Lower lobe of right lung (tissue), 2 donors: Measurements from ENCODE around the gene OR5D16. TPM values are rescaled to one million over a fixed set of nuclear protein-coding genes. Genes with fewer than 3 reads are reported as not detected.

Experiments
- ATAC-seq, 2 donors: fragments of 200-7000 bp; cut with Tn5 transposase; one replicate each; pipeline ENCODE4 v1.9.1; 2020 to 2022; ENCODE audit warnings: mild to moderate bottlenecking in 2 of 2, moderate library complexity in 2 of 2
- DNase-seq: peaks from one replicate; pipeline ENCODE4 v3.0.0-alpha.2; 2020
- H3K27ac ChIP-seq: fragments of 200-600 bp; one replicate; pipeline ENCODE4 v1.8.0; 2022
- H3K27me3 ChIP-seq: fragments of 200-600 bp; one replicate; pipeline ENCODE4 v1.8.0; 2022; ENCODE audit warnings: low read depth
- H3K36me3 ChIP-seq: fragments of 200-600 bp; one replicate; pipeline ENCODE4 v1.8.0; 2022; ENCODE audit warnings: mild to moderate bottlenecking
- H3K4me1 ChIP-seq: fragments of 200-600 bp; one replicate; pipeline ENCODE4 v1.8.0; 2022
- H3K4me3 ChIP-seq: fragments of 200-600 bp; one replicate; pipeline ENCODE4 v1.8.0; 2022; ENCODE audit warnings: mild to moderate bottlenecking
- H3K9me3 ChIP-seq: fragments of 200-600 bp; one replicate; pipeline ENCODE4 v1.8.0; 2022
- CTCF ChIP-seq: fragments of 200-600 bp; IDR thresholded peaks from one replicate; pipeline ENCODE4 v1.8.0; 2022; ENCODE audit warnings: antibody characterized with exemption, mild to moderate bottlenecking
- intact Hi-C: fragments of 100-400 bp; cut with DNase I; formaldehyde crosslinking; loops from one replicate; pipeline ENCODE4 v1.11.0; 2022
- long read RNA-seq: library from polyadenylated mRNA; unstranded; transcript quantifications from one replicate; pipeline ENCODE4 v2.0.0, GENCODE V29; 2021
- total RNA-seq: library from RNA; stranded (reverse); fragmentation: NEBNext Ultra II Directional; extraction: Animal tissue kit (Norgen Biotek cat#: 25700); gene quantifications from one replicate; pipeline ENCODE4 v1.2.1, GENCODE V29; 2021
- donor health status: DM: no; HTN: yes; CAD: no; lungs with severe emphysema.

The OR5D16 gene
- not detected for total RNA-seq
- long read RNA-seq, result 0 reads

- Histone ChIP-seq H3K27me3 (no peaks in the 10 kb centered on the region), H3K4me1 (no peaks in the 10 kb centered on the region), H3K36me3 (no peaks in the 10 kb centered on the region), H3K9me3 (no peaks in the 10 kb centered on the region), H3K4me3 (no peak within 1 kb of the TSS), H3K27ac (no peak within 1 kb of the TSS)
- intact Hi-C loops, result no loop called here
- ATAC-seq (no peak), DNase-seq (no peak)
- TF ChIP-seq CTCF, result no peak
These were observed at the start of gene OR5D16 for GRCh38 chr11:55838452-55838851. Gene OR5D16, plus strand, starts transcription at chr11:55838752. Its CDS starts 0 bp downstream, at chr11:55838752.

GRCh38 chr11:55791606-55792005 is 46.9 kb upstream of the OR5D16 start:
- Histone ChIP-seq H3K36me3 (no peaks in the 10 kb centered on the region), H3K9me3 (no peaks in the 10 kb centered on the region), H3K27me3 (no peaks in the 10 kb centered on the region), H3K27ac (no peak overlapping the region), H3K4me1 (no peaks in the 10 kb centered on the region), H3K4me3 (no peak overlapping the region)
- TF ChIP-seq CTCF, result no peak
- intact Hi-C loops, result no loop called here
- no peak for ATAC-seq
- no peak for DNase-seq

- Histone ChIP-seq H3K9me3 (no peaks in the 10 kb centered on the region), H3K27ac (no peak overlapping the region), H3K27me3 (no peaks in the 10 kb centered on the region), H3K4me1 (no peaks in the 10 kb centered on the region), H3K4me3 (no peak overlapping the region), H3K36me3 (no peaks in the 10 kb centered on the region)
- ATAC-seq, result no peak
- TF ChIP-seq CTCF, result no peak
- intact Hi-C loops, result no loop called here
- DNase-seq, result no peak
These were observed 45.2 kb upstream of the OR5D16 start for GRCh38 chr11:55793321-55793720.

GRCh38 chr11:55795256-55795655 is 43.3 kb upstream of the OR5D16 start, which contains the start of gene OR5D14:
Gene OR5D14, plus strand, starts transcription at chr11:55795556. Its CDS starts 0 bp downstream, at chr11:55795556.
- intact Hi-C loops, result no loop called here

GRCh38 chr11:55806248-55806647 is 32.3 kb upstream of the OR5D16 start:
- ATAC-seq, result no peak
- H3K27me3 ChIP-seq, result no peaks in the 10 kb centered on the region
- no peaks in the 10 kb centered on the region for H3K36me3 ChIP-seq
- DNase-seq, result no peak
- TF ChIP-seq CTCF, result no peak
- no peak overlapping the region for H3K4me3 ChIP-seq
- no peak overlapping the region for H3K27ac ChIP-seq
- H3K4me1 ChIP-seq, result no peaks in the 10 kb centered on the region
- intact Hi-C loops, result no loop called here
- no peaks in the 10 kb centered on the region for H3K9me3 ChIP-seq

More at GRCh38 chr11:55795256-55795655, 43.3 kb upstream of the OR5D16 start, which contains the start of gene OR5D14:
- Histone ChIP-seq H3K4me3 (no peak within 1 kb of the TSS), H3K27me3 (no peaks in the 10 kb centered on the region), H3K4me1 (no peaks in the 10 kb centered on the region), H3K9me3 (no peaks in the 10 kb centered on the region), H3K36me3 (no peaks in the 10 kb centered on the region), H3K27ac (no peak within 1 kb of the TSS)
- no peak for TF ChIP-seq CTCF
- DNase-seq (no peak), ATAC-seq (no peak)

- no peak within 1 kb of the TSS for H3K27ac ChIP-seq
- no peak for ATAC-seq
- intact Hi-C loops, result no loop called here
These were observed 27.5 kb upstream of the OR5D16 start, which contains the start of gene OR5L1 for GRCh38 chr11:55811067-55811466. Gene OR5L1, plus strand, starts transcription at chr11:55811367. Its CDS starts 100 bp downstream, at chr11:55811467.

More at GRCh38 chr11:55811067-55811466, 27.5 kb upstream of the OR5D16 start, which contains the start of gene OR5L1:
- H3K9me3 ChIP-seq, result no peaks in the 10 kb centered on the region
- no peak within 1 kb of the TSS for H3K4me3 ChIP-seq
- H3K27me3 ChIP-seq, result no peaks in the 10 kb centered on the region
- no peaks in the 10 kb centered on the region for H3K4me1 ChIP-seq
- no peak for DNase-seq
- H3K36me3 ChIP-seq, result no peaks in the 10 kb centered on the region
- no peak for TF ChIP-seq CTCF
